ENCODE data around the gene TRIM2. TPM values are rescaled to one million over a fixed set of nuclear protein-coding genes. Genes with fewer than 3 reads are reported as not detected.
A peak's percentile ranks its signal among the peaks of the same experiment; 100 is the strongest.

Gene TRIM2
- polyA plus RNA-seq, 4 donors = 17.8 to 107 (median 22.1) TPM

DNA sequence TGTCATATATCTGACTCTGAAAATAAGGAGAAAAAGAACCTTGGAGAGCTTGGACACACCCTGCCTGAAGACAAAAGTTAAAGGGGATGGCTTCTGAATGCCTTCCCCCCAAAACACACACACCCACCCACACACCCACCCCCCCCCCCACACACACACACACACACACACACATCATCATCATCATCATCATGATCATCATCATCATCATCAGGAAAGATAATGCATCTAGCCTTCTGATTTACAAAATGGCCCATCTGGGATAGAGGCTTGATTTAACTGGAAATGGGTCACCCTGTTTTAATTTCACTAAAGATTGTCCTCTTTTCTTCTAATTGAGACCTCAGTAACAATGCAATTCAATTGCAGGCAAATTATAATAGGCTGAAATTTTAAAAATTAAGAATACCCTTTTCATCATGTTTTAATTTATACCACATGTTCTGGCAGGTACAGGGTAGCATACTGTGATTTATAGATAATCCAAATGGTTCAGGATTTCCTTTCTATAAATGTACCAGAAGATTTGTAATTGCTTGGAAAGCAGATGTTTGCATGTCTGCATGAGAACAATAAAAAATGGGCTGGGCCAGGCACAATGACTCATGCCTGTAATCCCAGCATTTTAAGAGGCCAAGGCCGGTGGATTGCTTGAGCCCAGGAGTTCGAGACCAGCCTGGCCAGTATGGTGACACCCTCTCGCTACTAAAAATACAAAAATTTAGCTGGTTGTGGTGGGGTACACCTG, 56.5 kb downstream of the TRIM2 start:
- Histone ChIP-seq H3K4me3 (ENCODE audit: low read depth in 1 of 3, low read length in 3 of 3) (no peak overlapping the region), H3K36me3 (ENCODE audit: control insufficient read depth in 3 of 3, insufficient read depth in 2 of 3, low read depth in 1 of 3, low read length in 3 of 3) (peaks cover 0 to 21% (median 0%) of the 10 kb centered on the region in 3 donors), H3K9me3 (ENCODE audit: control insufficient read depth in 2 of 2, insufficient read depth in 1 of 2, low read depth in 1 of 2, low read length in 1 of 2) (peaks cover 0 to 14% of the 10 kb centered on the region in 2 donors), H3K27ac (ENCODE audit: low read depth in 1 of 3, low read length in 2 of 3) (no peak overlapping the region), H3K27me3 (ENCODE audit: control insufficient read depth in 3 of 3, insufficient read depth in 3 of 3, low read length in 3 of 3) (no peaks in the 10 kb centered on the region), H3K4me1 (ENCODE audit: control insufficient read depth in 3 of 3, insufficient read depth in 2 of 3, low read depth in 1 of 3, low read length in 2 of 3) (no peaks in the 10 kb centered on the region)
- DNase-seq (peak in 1 of 2 donors; percentile 40), FAIRE-seq (no peak)
- 39 to 61% (median 46%) methylated on average over 3 of the region's 3 CpGs for WGBS, 3 donors

- Histone ChIP-seq H3K27ac (ENCODE audit: low read depth in 1 of 3, low read length in 2 of 3) (no peak overlapping the region), H3K36me3 (ENCODE audit: control insufficient read depth in 3 of 3, insufficient read depth in 2 of 3, low read depth in 1 of 3, low read length in 3 of 3) (peaks cover 0 to 25% (median 0%) of the 10 kb centered on the region in 3 donors), H3K4me3 (ENCODE audit: low read depth in 1 of 3, low read length in 3 of 3) (no peak overlapping the region), H3K9me3 (ENCODE audit: control insufficient read depth in 2 of 2, insufficient read depth in 1 of 2, low read depth in 1 of 2, low read length in 1 of 2) (peaks cover 0 to 14% of the 10 kb centered on the region in 2 donors), H3K27me3 (ENCODE audit: control insufficient read depth in 3 of 3, insufficient read depth in 3 of 3, low read length in 3 of 3) (no peaks in the 10 kb centered on the region), H3K4me1 (ENCODE audit: control insufficient read depth in 3 of 3, insufficient read depth in 2 of 3, low read depth in 1 of 3, low read length in 2 of 3) (no peaks in the 10 kb centered on the region)
- 89 to 98% (median 92%) methylated on average over 2 of the region's 2 CpGs for WGBS, 3 donors
- DNase-seq (no peak), FAIRE-seq (no peak)
Observed at GRCh38 chr4:153261461-153261860, 57.2 kb downstream of the TRIM2 start.

DNA sequence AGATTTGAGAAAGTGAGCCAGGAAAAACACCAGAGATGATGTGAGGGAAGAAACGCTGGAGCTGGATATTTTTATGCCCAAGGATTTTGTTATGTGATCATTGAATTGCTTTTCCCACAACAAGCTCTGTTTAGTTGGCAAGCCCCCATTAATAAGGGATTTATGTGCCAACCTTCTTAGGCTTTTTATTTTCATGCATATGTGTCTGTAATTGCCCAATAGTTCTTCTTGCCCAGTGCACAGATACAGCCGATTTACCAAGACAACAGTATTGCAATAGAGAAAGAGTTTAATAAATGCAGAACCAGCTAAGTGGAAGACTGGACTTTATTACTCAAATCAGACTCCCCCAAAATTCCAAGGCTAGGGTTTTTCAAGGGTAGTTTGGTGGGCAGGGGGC, 57.7 kb downstream of the TRIM2 start:
- Histone ChIP-seq H3K27me3 (ENCODE audit: control insufficient read depth in 3 of 3, insufficient read depth in 3 of 3, low read length in 3 of 3) (no peaks in the 10 kb centered on the region), H3K9me3 (ENCODE audit: control insufficient read depth in 2 of 2, insufficient read depth in 1 of 2, low read depth in 1 of 2, low read length in 1 of 2) (peaks cover 0 to 14% of the 10 kb centered on the region in 2 donors), H3K4me3 (ENCODE audit: low read depth in 1 of 3, low read length in 3 of 3) (no peak overlapping the region), H3K27ac (ENCODE audit: low read depth in 1 of 3, low read length in 2 of 3) (no peak overlapping the region), H3K4me1 (ENCODE audit: control insufficient read depth in 3 of 3, insufficient read depth in 2 of 3, low read depth in 1 of 3, low read length in 2 of 3) (no peaks in the 10 kb centered on the region), H3K36me3 (ENCODE audit: control insufficient read depth in 3 of 3, insufficient read depth in 2 of 3, low read depth in 1 of 3, low read length in 3 of 3) (peaks cover 0 to 26% (median 0%) of the 10 kb centered on the region in 3 donors)
- no peak for DNase-seq
- FAIRE-seq = no peak
- WGBS, 3 donors = 91 to 95% (median 93%) methylated on average over 2 of the region's 2 CpGs

DNA sequence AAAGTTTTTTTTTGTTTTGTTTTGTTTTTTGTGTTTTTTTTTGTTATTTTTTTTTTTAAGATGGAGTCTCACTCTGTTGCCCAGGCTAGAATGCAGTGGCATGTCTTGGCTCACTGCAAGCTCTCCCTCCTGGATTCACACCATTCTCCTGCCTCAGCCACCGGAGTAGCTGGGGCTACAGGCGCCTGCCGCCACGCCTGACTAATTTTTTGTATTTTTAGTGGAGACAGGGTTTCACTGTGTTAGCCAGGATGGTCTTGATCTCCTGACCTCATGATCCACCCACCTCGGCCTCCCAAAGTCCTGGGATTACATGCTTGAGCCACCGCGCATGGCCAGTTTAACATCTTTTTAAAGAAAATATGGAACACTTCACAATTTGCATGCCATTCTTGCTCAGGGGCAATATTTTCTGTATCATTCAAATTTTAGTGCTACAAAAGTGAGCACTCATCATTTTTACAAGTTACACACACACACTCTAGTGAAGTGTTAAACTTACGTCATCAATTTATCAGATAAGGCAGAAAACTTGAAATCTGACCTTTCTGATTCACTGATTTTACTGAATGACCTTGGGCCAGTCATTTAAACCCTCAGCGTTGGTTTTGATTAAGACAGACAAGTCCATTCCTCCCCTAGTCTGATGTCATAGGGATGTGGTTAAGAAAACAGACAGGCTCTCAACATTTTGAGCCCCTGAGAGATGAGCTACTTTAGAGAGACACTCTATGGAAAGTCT, 61.2 kb downstream of the TRIM2 start:
- DNase-seq (no peak), FAIRE-seq (no peak)
- Histone ChIP-seq H3K27ac (ENCODE audit: low read depth in 1 of 3, low read length in 2 of 3) (no peak overlapping the region), H3K9me3 (ENCODE audit: control insufficient read depth in 2 of 2, insufficient read depth in 1 of 2, low read depth in 1 of 2, low read length in 1 of 2) (peaks cover 0 to 14% of the 10 kb centered on the region in 2 donors), H3K27me3 (ENCODE audit: control insufficient read depth in 3 of 3, insufficient read depth in 3 of 3, low read length in 3 of 3) (no peaks in the 10 kb centered on the region), H3K4me1 (ENCODE audit: control insufficient read depth in 3 of 3, insufficient read depth in 2 of 3, low read depth in 1 of 3, low read length in 2 of 3) (peaks cover 0 to 16% (median 0%) of the 10 kb centered on the region in 3 donors), H3K4me3 (ENCODE audit: low read depth in 1 of 3, low read length in 3 of 3) (no peak overlapping the region), H3K36me3 (ENCODE audit: control insufficient read depth in 3 of 3, insufficient read depth in 2 of 3, low read depth in 1 of 3, low read length in 3 of 3) (peaks cover 0 to 24% (median 2%) of the 10 kb centered on the region in 3 donors)
- WGBS, 3 donors = 83 to 88% (median 85%) methylated on average over 9 of the region's 9 CpGs

- Histone ChIP-seq H3K9me3 (ENCODE audit: control insufficient read depth in 2 of 2, insufficient read depth in 1 of 2, low read depth in 1 of 2, low read length in 1 of 2) (peaks cover 0 to 3% of the 10 kb centered on the region in 2 donors), H3K36me3 (ENCODE audit: control insufficient read depth in 3 of 3, insufficient read depth in 2 of 3, low read depth in 1 of 3, low read length in 3 of 3) (peaks cover 0 to 24% (median 7%) of the 10 kb centered on the region in 3 donors), H3K4me3 (ENCODE audit: low read depth in 1 of 3, low read length in 3 of 3) (no peak overlapping the region), H3K27me3 (ENCODE audit: control insufficient read depth in 3 of 3, insufficient read depth in 3 of 3, low read length in 3 of 3) (no peaks in the 10 kb centered on the region), H3K27ac (ENCODE audit: low read depth in 1 of 3, low read length in 2 of 3) (no peak overlapping the region), H3K4me1 (ENCODE audit: control insufficient read depth in 3 of 3, insufficient read depth in 2 of 3, low read depth in 1 of 3, low read length in 2 of 3) (peaks cover 0 to 16% (median 0%) of the 10 kb centered on the region in 3 donors)
- DNase-seq (peak in 1 of 2 donors; percentile 30), FAIRE-seq (no peak)
- 74 to 87% (median 83%) methylated on average over 3 of the region's 3 CpGs for WGBS, 3 donors
Observed at GRCh38 chr4:153266988-153267387, 62.7 kb downstream of the TRIM2 start.

DNA sequence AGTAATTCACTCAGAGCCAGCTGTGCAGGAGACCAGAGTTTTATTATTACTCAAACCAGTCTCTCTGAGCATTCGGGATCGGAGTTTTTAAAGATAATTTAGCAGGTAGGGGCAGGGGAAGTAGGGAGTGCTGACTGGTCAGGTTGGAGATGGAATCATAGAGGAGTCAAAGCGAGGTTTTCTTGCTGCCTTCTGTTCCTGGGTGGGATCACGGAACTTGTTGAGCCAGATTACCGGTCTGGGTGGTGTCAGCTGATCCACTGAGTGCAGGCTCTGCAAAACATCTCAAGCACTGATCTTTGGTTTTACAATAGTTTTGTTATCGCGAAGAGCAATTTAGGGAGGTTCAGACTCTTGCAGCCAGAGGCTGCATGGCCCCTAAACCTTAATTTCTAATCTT, 63.6 kb downstream of the TRIM2 start:
- DNase-seq (peak in 1 of 2 donors; percentile 57), FAIRE-seq (no peak)
- H3K27ac ChIP-seq (ENCODE audit: low read depth in 1 of 3, low read length in 2 of 3) = peak overlapping the region in 1 of 3 donors; percentile 73
- 52 to 65% (median 63%) methylated on average over 7 of the region's 7 CpGs for WGBS, 3 donors
- H3K27me3 ChIP-seq (ENCODE audit: control insufficient read depth in 3 of 3, insufficient read depth in 3 of 3, low read length in 3 of 3) = no peaks in the 10 kb centered on the region
- peaks cover 0 to 16% (median 0%) of the 10 kb centered on the region in 3 donors for H3K4me1 ChIP-seq (ENCODE audit: control insufficient read depth in 3 of 3, insufficient read depth in 2 of 3, low read depth in 1 of 3, low read length in 2 of 3)
- no peaks in the 10 kb centered on the region for H3K9me3 ChIP-seq (ENCODE audit: control insufficient read depth in 2 of 2, insufficient read depth in 1 of 2, low read depth in 1 of 2, low read length in 1 of 2)
- H3K36me3 ChIP-seq (ENCODE audit: control insufficient read depth in 3 of 3, insufficient read depth in 2 of 3, low read depth in 1 of 3, low read length in 3 of 3) = peaks cover 0 to 31% (median 7%) of the 10 kb centered on the region in 3 donors
- no peak overlapping the region for H3K4me3 ChIP-seq (ENCODE audit: low read depth in 1 of 3, low read length in 3 of 3)

GRCh38 chr4:153268295-153268694, 64.1 kb downstream of the TRIM2 start:
- no peaks in the 10 kb centered on the region for H3K27me3 ChIP-seq (ENCODE audit: control insufficient read depth in 3 of 3, insufficient read depth in 3 of 3, low read length in 3 of 3)
- peaks cover 0 to 30% (median 7%) of the 10 kb centered on the region in 3 donors for H3K36me3 ChIP-seq (ENCODE audit: control insufficient read depth in 3 of 3, insufficient read depth in 2 of 3, low read depth in 1 of 3, low read length in 3 of 3)
- no peak overlapping the region for H3K4me3 ChIP-seq (ENCODE audit: low read depth in 1 of 3, low read length in 3 of 3)
- H3K4me1 ChIP-seq (ENCODE audit: control insufficient read depth in 3 of 3, insufficient read depth in 2 of 3, low read depth in 1 of 3, low read length in 2 of 3) = peaks cover 0 to 16% (median 0%) of the 10 kb centered on the region in 3 donors
- peak overlapping the region in 1 of 3 donors; percentile 73 for H3K27ac ChIP-seq (ENCODE audit: low read depth in 1 of 3, low read length in 2 of 3)
- no peaks in the 10 kb centered on the region for H3K9me3 ChIP-seq (ENCODE audit: control insufficient read depth in 2 of 2, insufficient read depth in 1 of 2, low read depth in 1 of 2, low read length in 1 of 2)
- 60 to 81% (median 63%) methylated on average over 4 of the region's 4 CpGs for WGBS, 3 donors
- DNase-seq (no peak), FAIRE-seq (no peak)

GRCh38 chr4:153269218-153269990, 65.2 kb downstream of the TRIM2 start:
- Histone ChIP-seq H3K36me3 (ENCODE audit: control insufficient read depth in 3 of 3, insufficient read depth in 2 of 3, low read depth in 1 of 3, low read length in 3 of 3) (peaks cover 0 to 30% (median 7%) of the 10 kb centered on the region in 3 donors), H3K4me1 (ENCODE audit: control insufficient read depth in 3 of 3, insufficient read depth in 2 of 3, low read depth in 1 of 3, low read length in 2 of 3) (peaks cover 2 to 26% (median 9%) of the 10 kb centered on the region in 3 donors), H3K27ac (ENCODE audit: low read depth in 1 of 3, low read length in 2 of 3) (peak overlapping the region in 1 of 3 donors; percentile 73), H3K27me3 (ENCODE audit: control insufficient read depth in 3 of 3, insufficient read depth in 3 of 3, low read length in 3 of 3) (no peaks in the 10 kb centered on the region), H3K4me3 (ENCODE audit: low read depth in 1 of 3, low read length in 3 of 3) (no peak overlapping the region), H3K9me3 (ENCODE audit: control insufficient read depth in 2 of 2, insufficient read depth in 1 of 2, low read depth in 1 of 2, low read length in 1 of 2) (no peaks in the 10 kb centered on the region)
- DNase-seq (no peak), FAIRE-seq (no peak)
- 87 to 90% (median 87%) methylated on average over 5 of the region's 5 CpGs for WGBS, 3 donors
